H9 (cell line): ENCODE data around the gene CYP2F1. TPM values are rescaled to one million over a fixed set of nuclear protein-coding genes. Genes with fewer than 3 reads are reported as not detected.
"Not testable (repeated sequence)": the region's sequence is repeated elsewhere in the genome, so short reads cannot be mapped to it uniquely, and the experiment has no call there.

Experiments used
- DNase-seq: peaks from one replicate; pipeline ENCODE4 v3.0.0-alpha.2; 2017
- H2AFZ ChIP-seq: one replicate; pipeline ENCODE4 v1.6.1; 2013; ENCODE audit warnings: mild to moderate bottlenecking, low read length, control low read depth, moderate library complexity
- H2AK5ac ChIP-seq: 2 replicates; pipeline ENCODE4 v1.6.1; 2013; ENCODE audit warnings: low read length, control low read depth, mixed read lengths; ENCODE audit not compliant: insufficient read length
- H2BK120ac ChIP-seq: one replicate; pipeline ENCODE4 v1.6.1; 2013; ENCODE audit warnings: low read depth, mild to moderate bottlenecking, low read length, control low read depth, inconsistent platforms; ENCODE audit not compliant: poor library complexity, severe bottlenecking
- H2BK12ac ChIP-seq: 2 replicates; pipeline ENCODE4 v1.6.1; 2013; ENCODE audit warnings: low read length, control low read depth, mixed read lengths, low read depth; ENCODE audit not compliant: insufficient read length
- H2BK15ac ChIP-seq: 2 replicates; pipeline ENCODE4 v1.6.1; 2013; ENCODE audit warnings: low read depth, low read length, control low read depth
- H2BK20ac ChIP-seq: one replicate; pipeline ENCODE4 v1.6.1; 2013; ENCODE audit warnings: low read depth, mild to moderate bottlenecking, low read length, control low read depth, inconsistent platforms; ENCODE audit not compliant: poor library complexity, severe bottlenecking
- H2BK5ac ChIP-seq: 2 replicates; pipeline ENCODE4 v1.6.1; 2013; ENCODE audit warnings: low read length, control low read depth, mixed read lengths; ENCODE audit not compliant: insufficient read length
- H3K14ac ChIP-seq: 2 replicates; pipeline ENCODE4 v1.6.1; 2013; ENCODE audit warnings: low read length, control low read depth; ENCODE audit not compliant: insufficient read depth
- H3K18ac ChIP-seq: 2 replicates; pipeline ENCODE4 v1.6.1; 2013; ENCODE audit warnings: low read depth, mild to moderate bottlenecking, mixed read lengths, low read length, control low read depth; ENCODE audit not compliant: insufficient read length
- H3K23ac ChIP-seq: 2 replicates; pipeline ENCODE4 v1.6.1; 2013; ENCODE audit warnings: low read length, control low read depth, mixed read lengths, low read depth; ENCODE audit not compliant: insufficient read length
- H3K23me2 ChIP-seq: 2 replicates; pipeline ENCODE4 v1.6.1; 2013; ENCODE audit warnings: low read depth, mild to moderate bottlenecking, mixed read lengths, low read length, control low read depth; ENCODE audit not compliant: insufficient read length, poor library complexity, severe bottlenecking
- H3K27ac ChIP-seq: 2 replicates; pipeline ENCODE4 v1.5.1; 2013; ENCODE audit warnings: low read length, control low read depth, mixed read lengths, low read depth; ENCODE audit not compliant: insufficient read length
- H3K27me3 ChIP-seq: 2 replicates; pipeline ENCODE4 v1.6.1; 2013; ENCODE audit warnings: low read length, control low read depth, inconsistent platforms; ENCODE audit not compliant: insufficient read depth
- H3K4ac ChIP-seq: 2 replicates; pipeline ENCODE4 v1.6.1; 2013; ENCODE audit warnings: low read depth, mild to moderate bottlenecking, control low read depth, inconsistent platforms, low read length, moderate library complexity
- H3K4me1 ChIP-seq: 2 replicates; pipeline ENCODE4 v1.6.1; 2013; ENCODE audit warnings: low read length, control low read depth, inconsistent platforms; ENCODE audit not compliant: insufficient read depth
- H3K4me2 ChIP-seq: 2 replicates; pipeline ENCODE4 v1.6.1; 2013; ENCODE audit warnings: low read length, control low read depth, mixed read lengths; ENCODE audit not compliant: insufficient read length, insufficient read depth
- H3K56ac ChIP-seq: 2 replicates; pipeline ENCODE4 v1.6.1; 2013; ENCODE audit warnings: low read depth, mild to moderate bottlenecking, mixed read lengths, low read length, control low read depth; ENCODE audit not compliant: insufficient read length
- H3K79me1 ChIP-seq: 2 replicates; pipeline ENCODE4 v1.6.1; 2013; ENCODE audit warnings: low read depth, mild to moderate bottlenecking, moderate library complexity, low read length, control low read depth, inconsistent platforms; ENCODE audit not compliant: insufficient read depth, poor library complexity, severe bottlenecking
- H3K79me2 ChIP-seq: 2 replicates; pipeline ENCODE4 v1.6.1; 2013; ENCODE audit warnings: low read length, control low read depth, inconsistent platforms; ENCODE audit not compliant: insufficient read depth
- H3K9ac ChIP-seq: 2 replicates; pipeline ENCODE4 v1.6.1; 2013; ENCODE audit warnings: low read length, control low read depth, mixed read lengths; ENCODE audit not compliant: insufficient read length; ENCODE audit errors: extremely low read depth
- H3K9me3 ChIP-seq: one replicate; pipeline ENCODE4 v1.6.1; 2013; ENCODE audit warnings: low read depth, low read length, inconsistent platforms; ENCODE audit not compliant: control insufficient read depth
- H3T11ph ChIP-seq: one replicate; pipeline ENCODE4 v1.6.1; 2013; ENCODE audit warnings: mild to moderate bottlenecking, low read length, control low read depth, inconsistent platforms
- H4K20me1 ChIP-seq: one replicate; pipeline ENCODE4 v1.6.1; 2013; ENCODE audit not compliant: control insufficient read depth, insufficient read length, insufficient read depth
- H4K5ac ChIP-seq: 2 replicates; pipeline ENCODE4 v1.6.1; 2013; ENCODE audit warnings: low read depth, mild to moderate bottlenecking, mixed read lengths, low read length, control low read depth; ENCODE audit not compliant: insufficient read length
- H4K8ac ChIP-seq: replicated peaks from 2 replicates; pipeline ENCODE4 v1.6.1; 2013; ENCODE audit warnings: low read length, control low read depth, mixed read lengths, low read depth; ENCODE audit not compliant: insufficient read length
- H4K91ac ChIP-seq: 2 replicates; pipeline ENCODE4 v1.6.1; 2013; ENCODE audit warnings: low read depth, mild to moderate bottlenecking, moderate library complexity, mixed read lengths, low read length, control low read depth; ENCODE audit not compliant: insufficient read length
- H3K27ac Mint-ChIP-seq, 3 experiments: 2 replicates in 2 of 3; 3 replicates in 1 of 3; pipeline ENCODE4 v1.8.0; 2020 to 2021; ENCODE audit warnings: mixed read lengths in 3 of 3, mild to moderate bottlenecking in 1 of 3, moderate library complexity in 1 of 3
- H3K27me3 Mint-ChIP-seq: 2 replicates; pipeline ENCODE4 v1.8.0; 2021; ENCODE audit warnings: low read depth, mild to moderate bottlenecking, moderate library complexity, mixed read lengths
- H3K36me3 Mint-ChIP-seq, 3 experiments: 2 replicates in 2 of 3; 3 replicates in 1 of 3; pipeline ENCODE4 v1.8.0; 2020 to 2021; ENCODE audit warnings: low read depth in 3 of 3, mixed read lengths in 3 of 3; ENCODE audit not compliant: insufficient read depth in 1 of 3
- H3K4me1 Mint-ChIP-seq, 2 experiments: 2 replicates each; pipeline ENCODE4 v1.8.0; 2020; ENCODE audit warnings: mixed read lengths in 2 of 2
- H3K4me3 Mint-ChIP-seq, 2 experiments: 2 replicates in 1 of 2; 3 replicates in 1 of 2; pipeline ENCODE4 v1.8.0; 2020 to 2021; ENCODE audit warnings: mild to moderate bottlenecking in 2 of 2, mixed read lengths in 2 of 2, moderate library complexity in 1 of 2
- H3K9me3 Mint-ChIP-seq, 2 experiments: 2 replicates in 1 of 2; 3 replicates in 1 of 2; pipeline ENCODE4 v1.8.0; 2020; ENCODE audit warnings: mild to moderate bottlenecking in 2 of 2, mixed read lengths in 2 of 2, moderate library complexity in 1 of 2
- CTCF ChIP-seq: fragments of 200-600 bp; sonication (generic); conservative IDR thresholded peaks from 3 replicates; pipeline ENCODE4 v1.8.0; 2021; ENCODE audit warnings: antibody characterized with exemption, mild to moderate bottlenecking
- WGBS: extraction: QIAGEN DNeasy Blood & Tissue Kit; methylation state at CpG from one replicate; pipeline ENCODE4 v1.1.7; 2013; ENCODE audit warnings: missing lambda C conversion rate, low lambda C conversion rate, mixed read lengths; ENCODE audit not compliant: insufficient read length; ENCODE audit errors: extremely low coverage; 5-methylcytosine and 5-hydroxymethylcytosine counted together
- total RNA-seq: library from RNA; stranded (reverse); gene quantifications from 2 replicates; pipeline ENCODE4 v1.2.1, GENCODE V29; 2021

The CYP2F1 gene
- total RNA-seq, 1 experiment from 2014 or later, result 0.63 TPM

- no peak overlapping the region for H2BK120ac ChIP-seq
- Mint-ChIP-seq H3K36me3 (peaks cover 11 to 18% (median 13%) of the 10 kb centered on the region in 3 experiments), H3K27me3 (peaks cover 31% of the 10 kb centered on the region), H3K27ac (no peak overlapping the region), H3K4me3 (no peak overlapping the region), H3K4me1 (no peaks in the 10 kb centered on the region), H3K9me3 (peaks cover 29 to 30% of the 10 kb centered on the region in 2 experiments)
- H3K14ac ChIP-seq, result no peak overlapping the region
- DNase-seq, result no peak
- H3K27ac ChIP-seq, result no peak overlapping the region
- no peak overlapping the region for H3K4me2 ChIP-seq
- no peak overlapping the region for H4K91ac ChIP-seq
- H4K8ac ChIP-seq, result no peak overlapping the region
- H3K9me3 ChIP-seq, result peaks cover 21% of the 10 kb centered on the region
- no peak overlapping the region for H4K5ac ChIP-seq
- no peak overlapping the region for H2AK5ac ChIP-seq
- H3K4ac ChIP-seq, result no peak overlapping the region
- no peaks in the 10 kb centered on the region for H3K23me2 ChIP-seq
- H2BK20ac ChIP-seq, result no peak overlapping the region
- no peaks in the 10 kb centered on the region for H3K79me2 ChIP-seq
- no peak overlapping the region for H3K56ac ChIP-seq
- H3K79me1 ChIP-seq, result no peaks in the 10 kb centered on the region
- no peak for TF ChIP-seq CTCF
- H3K18ac ChIP-seq, result no peak overlapping the region
- H3K27me3 ChIP-seq, result no peaks in the 10 kb centered on the region
- H2AFZ ChIP-seq, result no peak overlapping the region
- no peak overlapping the region for H3K23ac ChIP-seq
- no peak overlapping the region for H2BK5ac ChIP-seq
- no peak overlapping the region for H3K9ac ChIP-seq
- WGBS, result no CpG with 5 or more reads among the region's 8 CpGs
- H4K20me1 ChIP-seq, result no peaks in the 10 kb centered on the region
- no peak overlapping the region for H3T11ph ChIP-seq
- H2BK12ac ChIP-seq, result no peak overlapping the region
- H3K4me1 ChIP-seq, result no peaks in the 10 kb centered on the region
- no peak overlapping the region for H2BK15ac ChIP-seq
Measured at GRCh38 chr19:41116261-41116660, 2.0 kb downstream of the CYP2F1 start.

- WGBS, result no CpG with 5 or more reads among the region's 41 CpGs
- not testable (repeated sequence) for H2BK12ac ChIP-seq, H4K8ac ChIP-seq, H4K91ac ChIP-seq, H3K36me3 Mint-ChIP-seq, H3K27ac ChIP-seq, H2BK5ac ChIP-seq, H3K9ac ChIP-seq, H2BK15ac ChIP-seq, H3K4me2 ChIP-seq, H2AK5ac ChIP-seq, H3K9me3 ChIP-seq, H4K20me1 ChIP-seq, H3K4me1 ChIP-seq, H3K23ac ChIP-seq, H3K79me1 ChIP-seq, H3K9me3 Mint-ChIP-seq, DNase-seq, H3K4ac ChIP-seq, H3K18ac ChIP-seq, H3K14ac ChIP-seq, H3K79me2 ChIP-seq, H3T11ph ChIP-seq, H4K5ac ChIP-seq, H2BK20ac ChIP-seq, H2AFZ ChIP-seq, H3K4me1 Mint-ChIP-seq, H3K56ac ChIP-seq, H3K23me2 ChIP-seq, H3K27me3 ChIP-seq, H2BK120ac ChIP-seq, H3K4me3 Mint-ChIP-seq
- H3K27me3 Mint-ChIP-seq, result peaks cover 15% of the 10 kb centered on the region
- peak overlapping the region in 2 of 3 experiments; percentile 26 to 46; a peak in 4 of 7 replicates for H3K27ac Mint-ChIP-seq
Measured at GRCh38 chr19:41120929-41121911, 7.0 kb downstream of the CYP2F1 start.
